ENCODE results near the gene CC2D1A. TPM values are rescaled to one million over a fixed set of nuclear protein-coding genes. Genes with fewer than 3 reads are reported as not detected.

CC2D1A gene
- total and polyA plus RNA-seq, 2 experiments from 2014 or later = 23.1 to 39.7 TPM

DNA sequence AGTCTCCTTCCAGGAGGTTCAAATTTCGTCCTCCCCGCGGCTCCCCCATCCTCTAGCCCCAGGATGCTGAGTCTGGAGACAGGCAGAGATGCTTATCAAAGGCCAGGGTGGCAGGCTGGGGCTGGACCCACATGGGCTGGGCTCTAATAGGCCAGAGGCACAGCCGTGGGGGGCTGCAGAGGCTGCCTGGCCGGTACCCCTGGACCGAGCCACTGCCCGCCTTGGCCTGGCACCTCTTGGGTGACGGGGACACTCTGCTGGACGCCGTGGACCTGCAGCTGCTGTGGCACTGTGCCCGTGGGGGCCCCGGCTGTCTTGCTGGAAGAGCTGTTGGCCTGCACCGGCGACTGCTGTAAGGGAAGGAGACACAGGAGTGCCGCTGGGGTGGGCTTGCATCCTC lies 74.3 kb downstream of the CC2D1A start:
- Histone ChIP-seq H4K20me1 (replicated peaks; ENCODE audit: insufficient read depth) (no peaks in the 10 kb centered on the region), H2AFZ (no peak overlapping the region), H3K27ac (ENCODE audit: low read depth) (no peak overlapping the region), H3K79me2 (replicated peaks; ENCODE audit: insufficient read depth) (no peaks in the 10 kb centered on the region), H3K27me3 (ENCODE audit: insufficient read depth) (no peaks in the 10 kb centered on the region), H3K4me1 (ENCODE audit: insufficient read depth) (peaks cover 26% of the 10 kb centered on the region), H3K9me2 (ENCODE audit: insufficient read depth) (no peaks in the 10 kb centered on the region), H3F3A (replicated peaks; ENCODE audit: low read depth) (peaks cover 2% of the 10 kb centered on the region; the same call in 1 of the 2 replicates), H3K4me3 (no peak overlapping the region; the same call in 1 of the 2 replicates), H3K36me3 (ENCODE audit: insufficient read depth) (no peaks in the 10 kb centered on the region), H3K4me2 (peak overlapping the region; percentile 92; the same call in 1 of the 2 replicates)
- TF ChIP-seq ZNF114 (CRISPR knock-in tag; IDR thresholded peaks at IDR 0.05) = no peak
- TF ChIP-seq STAT1 (IDR thresholded peaks at IDR 0.05; ENCODE audit: unreplicated experiment) = no peak
- DNase-seq (ENCODE audit: low spot score) = no peak
- peaks cover 15% of the 10 kb centered on the region for H3K27me3 Mint-ChIP-seq (ENCODE audit: insufficient read depth, low read depth, poor library complexity)
- H3K4me1 Mint-ChIP-seq = peaks cover 20% of the 10 kb centered on the region
- no peak overlapping the region for H3K4me3 Mint-ChIP-seq
- no peaks in the 10 kb centered on the region; the same call in 2 of the 3 replicates for H3K36me3 Mint-ChIP-seq (ENCODE audit: low read depth)
- no peak overlapping the region for H3K27ac Mint-ChIP-seq
- H3K9me3 Mint-ChIP-seq = no peaks in the 10 kb centered on the region
- ATAC-seq = no peak

MicroRNA genes within 50 kb of the gene (microRNA counts, 767-probe panel; counts per million panel counts)
- microRNA hsa-miR-181c-5p = not detected

Small RNA genes within 50 kb of the gene (microRNA-seq; reads per million reads assigned to microRNA genes)
- 30.1 reads per million, percentile 48 among the genes with 10 or more reads in this experiment for gene MIR181C
- gene MIR181D = 39.9 reads per million, percentile 52 among the genes with 10 or more reads in this experiment

Small RNA genes within 50 kb of the gene (small RNA-seq; reads per million reads assigned to genes)
- 3.2 reads per million, percentile 89 among the genes with 10 or more reads in this experiment for gene MIR181C (ENCODE audit: low replicate concordance)
- 2.4 reads per million, percentile 84 among the genes with 10 or more reads in this experiment for gene MIR181D (ENCODE audit: low replicate concordance)

Other genes starting within 250 kb of the CC2D1A start
- gene MRI1, start 141.7 kb upstream of the CC2D1A start, total RNA-seq (2014; rRNA removed; shearing (Covaris generic)) = 44.5 and 46.5 TPM in 2 replicates
- 12.3 and 13.5 TPM in 2 replicates for gene MRI1, start 141.7 kb upstream of the CC2D1A start, polyA plus RNA-seq (2016; fragmentation: Nextera tagmentation; extraction: Ambion mirVana)
- gene C19orf53, start 131.7 kb upstream of the CC2D1A start, total RNA-seq (2014; rRNA removed; shearing (Covaris generic)) = 104 and 118 TPM in 2 replicates
- gene C19orf53, start 131.7 kb upstream of the CC2D1A start, polyA plus RNA-seq (2016; fragmentation: Nextera tagmentation; extraction: Ambion mirVana) = 401 and 463 TPM in 2 replicates
- gene ZSWIM4, start 110.8 kb upstream of the CC2D1A start, total RNA-seq (2014; rRNA removed; shearing (Covaris generic)) = 37.9 and 42.3 TPM in 2 replicates
- gene ZSWIM4, start 110.8 kb upstream of the CC2D1A start, polyA plus RNA-seq (2016; fragmentation: Nextera tagmentation; extraction: Ambion mirVana) = 5.4 and 6.1 TPM in 2 replicates
- gene NANOS3, start 29.1 kb upstream of the CC2D1A start, total RNA-seq (2014; rRNA removed; shearing (Covaris generic)) = not detected in 2 replicates
- not detected in 2 replicates for gene NANOS3, start 29.1 kb upstream of the CC2D1A start, polyA plus RNA-seq (2016; fragmentation: Nextera tagmentation; extraction: Ambion mirVana)
- 3.7 and 4.0 TPM in 2 replicates for gene BRME1, start 84 bp upstream of the CC2D1A start, total RNA-seq (2014; rRNA removed; shearing (Covaris generic))
- gene BRME1, start 84 bp upstream of the CC2D1A start, polyA plus RNA-seq (2016; fragmentation: Nextera tagmentation; extraction: Ambion mirVana) = 3.9 and 4.7 TPM in 2 replicates
- gene PODNL1, start 32.2 kb downstream of the CC2D1A start, total RNA-seq (2014; rRNA removed; shearing (Covaris generic)) = 0.24 TPM in 1 of 2 replicates, not detected in the other
- 1.3 TPM in 1 of 2 replicates, not detected in the other for gene PODNL1, start 32.2 kb downstream of the CC2D1A start, polyA plus RNA-seq (2016; fragmentation: Nextera tagmentation; extraction: Ambion mirVana)
- 74.8 and 81.3 TPM in 2 replicates for gene DCAF15, start 46.3 kb downstream of the CC2D1A start, total RNA-seq (2014; rRNA removed; shearing (Covaris generic))
- 39.5 and 41.6 TPM in 2 replicates for gene DCAF15, start 46.3 kb downstream of the CC2D1A start, polyA plus RNA-seq (2016; fragmentation: Nextera tagmentation; extraction: Ambion mirVana)
- gene RFX1, start 100.1 kb downstream of the CC2D1A start, total RNA-seq (2014; rRNA removed; shearing (Covaris generic)) = 10.1 and 11.8 TPM in 2 replicates
- gene RFX1, start 100.1 kb downstream of the CC2D1A start, polyA plus RNA-seq (2016; fragmentation: Nextera tagmentation; extraction: Ambion mirVana) = 8.9 and 9.4 TPM in 2 replicates
- not detected in 2 replicates for gene RLN3, start 121.9 kb downstream of the CC2D1A start, total RNA-seq (2014; rRNA removed; shearing (Covaris generic))
- not detected in 2 replicates for gene RLN3, start 121.9 kb downstream of the CC2D1A start, polyA plus RNA-seq (2016; fragmentation: Nextera tagmentation; extraction: Ambion mirVana)
- gene IL27RA, start 125.6 kb downstream of the CC2D1A start, total RNA-seq (2014; rRNA removed; shearing (Covaris generic)) = 11.4 and 12.8 TPM in 2 replicates
- 7.7 and 8.3 TPM in 2 replicates for gene IL27RA, start 125.6 kb downstream of the CC2D1A start, polyA plus RNA-seq (2016; fragmentation: Nextera tagmentation; extraction: Ambion mirVana)
- 40.2 and 45.8 TPM in 2 replicates for gene PALM3, start 155.9 kb downstream of the CC2D1A start, total RNA-seq (2014; rRNA removed; shearing (Covaris generic))
- gene PALM3, start 155.9 kb downstream of the CC2D1A start, polyA plus RNA-seq (2016; fragmentation: Nextera tagmentation; extraction: Ambion mirVana) = 16.6 and 19.6 TPM in 2 replicates
- gene MISP3, start 166.6 kb downstream of the CC2D1A start, total RNA-seq (2014; rRNA removed; shearing (Covaris generic)) = 1.9 and 7.8 TPM in 2 replicates
- gene MISP3, start 166.6 kb downstream of the CC2D1A start, polyA plus RNA-seq (2016; fragmentation: Nextera tagmentation; extraction: Ambion mirVana) = 2.4 and 2.7 TPM in 2 replicates
- gene C19orf67, start 179.6 kb downstream of the CC2D1A start, total RNA-seq (2014; rRNA removed; shearing (Covaris generic)) = not detected in 2 replicates
- gene C19orf67, start 179.6 kb downstream of the CC2D1A start, polyA plus RNA-seq (2016; fragmentation: Nextera tagmentation; extraction: Ambion mirVana) = 0.40 TPM in 1 of 2 replicates, not detected in the other
- 67.1 and 69.0 TPM in 2 replicates for gene SAMD1, start 184.6 kb downstream of the CC2D1A start, total RNA-seq (2014; rRNA removed; shearing (Covaris generic))
- 32.2 and 38.1 TPM in 2 replicates for gene SAMD1, start 184.6 kb downstream of the CC2D1A start, polyA plus RNA-seq (2016; fragmentation: Nextera tagmentation; extraction: Ambion mirVana)
- 25.7 and 31.3 TPM in 2 replicates for gene PRKACA, start 211.6 kb downstream of the CC2D1A start, total RNA-seq (2014; rRNA removed; shearing (Covaris generic))
- gene PRKACA, start 211.6 kb downstream of the CC2D1A start, polyA plus RNA-seq (2016; fragmentation: Nextera tagmentation; extraction: Ambion mirVana) = 12.3 and 13.0 TPM in 2 replicates
- 33.3 and 37.1 TPM in 2 replicates for gene ASF1B, start 230.4 kb downstream of the CC2D1A start, total RNA-seq (2014; rRNA removed; shearing (Covaris generic))
- gene ASF1B, start 230.4 kb downstream of the CC2D1A start, polyA plus RNA-seq (2016; fragmentation: Nextera tagmentation; extraction: Ambion mirVana) = 33.8 and 36.9 TPM in 2 replicates